B cell (primary cell): ENCODE data around the gene SREBF1. TPM values are rescaled to one million over a fixed set of nuclear protein-coding genes. Genes with fewer than 3 reads are reported as not detected.
A peak's percentile ranks its signal among the peaks of the same experiment; 100 is the strongest.

Source experiments
- ATAC-seq: fragments of 200-7000 bp; cut with Tn5 transposase; one replicate; pipeline ENCODE4 v1.10.0; 2021; ENCODE audit warnings: low read depth, mild to moderate bottlenecking, moderate number of reproducible peaks, moderate library complexity
- CTCF ChIA-PET: fragments of 350-600 bp; sonication (Branson Sonifier 250); formaldehyde crosslinking; loops from one replicate; lab custom pipeline; 2021; ENCODE audit warnings: antibody characterized with exemption, inconsistent platforms; lab: Charles Lee
- POLR2A ChIA-PET: fragments of 350-600 bp; sonication (Branson Sonifier 250); formaldehyde crosslinking; loops from one replicate; lab custom pipeline; 2021; ENCODE audit warnings: antibody characterized with exemption; lab: Charles Lee
- DNase-seq: peaks from one replicate; pipeline ENCODE4 v3.0.0; 2013
- H2AFZ ChIP-seq: 2 replicates; pipeline ENCODE4 v1.6.1; 2012; ENCODE audit warnings: mild to moderate bottlenecking, low read depth, low read length; ENCODE audit not compliant: insufficient read depth, poor library complexity, severe bottlenecking
- H3K27ac ChIP-seq, 2 donors: 1 replicate in 1 of 2; 2 replicates in 1 of 2; pipeline ENCODE4 v1.5.1; 2012 to 2013; ENCODE audit warnings: low read length in 2 of 2, mild to moderate bottlenecking in 2 of 2, moderate library complexity in 1 of 2
- H3K27me3 ChIP-seq, 4 experiments: fragments of 200-600 bp in 1 of 4; sonication (generic) in 1 of 4; replicated peaks in 1 of 4; 1 replicate in 2 of 4; 2 replicates in 2 of 4; pipeline versions ENCODE4 v1.6.1 to v1.7.0; 2013 to 2016; ENCODE audit warnings: low read length in 3 of 4, mild to moderate bottlenecking in 2 of 4, mixed read lengths in 1 of 4, moderate library complexity in 1 of 4; ENCODE audit not compliant: insufficient read depth in 4 of 4, control insufficient read depth in 3 of 4; ENCODE audit errors: control extremely low read depth in 1 of 4
- H3K36me3 ChIP-seq, 2 experiments: replicated peaks in 1 of 2; 1 replicate in 1 of 2; 2 replicates in 1 of 2; pipeline versions ENCODE4 v1.6.1 to v1.7.1; 2013; ENCODE audit warnings: low read length in 1 of 2; ENCODE audit not compliant: insufficient read depth in 2 of 2, control insufficient read depth in 1 of 2; ENCODE audit errors: control extremely low read depth in 1 of 2, extremely low read depth in 1 of 2
- H3K4me1 ChIP-seq, 2 donors: fragments of 200-600 bp in 1 of 2; sonication (generic) in 1 of 2; 1 replicate in 1 of 2; 2 replicates in 1 of 2; pipeline versions ENCODE4 v1.5.1 to v1.6.1; 2013 to 2017; ENCODE audit warnings: low read length in 2 of 2; ENCODE audit not compliant: control insufficient read depth in 2 of 2, insufficient read depth in 2 of 2
- H3K4me2 ChIP-seq: replicated peaks from 2 replicates; pipeline ENCODE3; 2012; ENCODE audit warnings: mild to moderate bottlenecking, low read depth, low read length; ENCODE audit not compliant: poor library complexity, severe bottlenecking
- H3K4me3 ChIP-seq, 5 experiments: fragments of 200-600 bp in 1 of 5; sonication (generic) in 1 of 5; 1 replicate in 3 of 5; 2 replicates in 2 of 5; pipeline versions ENCODE4 v1.5.1 to v1.7.0; 2011 to 2016; ENCODE audit warnings: low read length in 4 of 5, mild to moderate bottlenecking in 4 of 5, low read depth in 2 of 5, control low read depth in 1 of 5, moderate library complexity in 1 of 5; ENCODE audit not compliant: insufficient read depth in 1 of 5; ENCODE audit errors: control extremely low read depth in 1 of 5, extremely low read depth in 1 of 5
- H3K79me2 ChIP-seq: fragments of 200-600 bp; sonication (generic); one replicate; pipeline ENCODE4 v1.6.0; 2016; ENCODE audit warnings: low read length; ENCODE audit not compliant: control insufficient read depth, insufficient read depth
- H3K9ac ChIP-seq: fragments of 200-600 bp; sonication (generic); 2 replicates; pipeline ENCODE4 v1.6.1; 2017; ENCODE audit warnings: mild to moderate bottlenecking, low read length, moderate library complexity
- H3K9me3 ChIP-seq, 3 donors: one replicate each; pipeline versions ENCODE4 v1.6.1 to v1.7.1; 2013; ENCODE audit warnings: low read length in 2 of 3; ENCODE audit not compliant: control insufficient read depth in 2 of 3, insufficient read depth in 1 of 3; ENCODE audit errors: control extremely low read depth in 1 of 3
- H4K20me1 ChIP-seq: 2 replicates; pipeline ENCODE4 v1.6.0; 2012; ENCODE audit warnings: mild to moderate bottlenecking, low read length; ENCODE audit not compliant: insufficient read depth, control insufficient read depth, poor library complexity, severe bottlenecking
- H3K27ac Mint-ChIP-seq: one replicate; pipeline ENCODE4 v1.8.0; 2021; ENCODE audit warnings: mixed read lengths
- H3K27me3 Mint-ChIP-seq: one replicate; pipeline ENCODE4 v1.8.0; 2021; ENCODE audit warnings: mixed read lengths
- H3K4me1 Mint-ChIP-seq: one replicate; pipeline ENCODE4 v1.8.0; 2021; ENCODE audit warnings: mixed read lengths
- H3K4me3 Mint-ChIP-seq: one replicate; pipeline ENCODE4 v1.8.0; 2021; ENCODE audit warnings: mixed read lengths
- H3K9me3 Mint-ChIP-seq: one replicate; pipeline ENCODE4 v1.8.0; 2022; ENCODE audit warnings: mixed read lengths; ENCODE audit not compliant: insufficient read depth
- EZH2 ChIP-seq: IDR thresholded peaks from 2 replicates; pipeline ENCODE4 v1.6.1; 2012; ENCODE audit warnings: borderline replicate concordance, low read depth, mild to moderate bottlenecking, moderate library complexity, low read length; ENCODE audit not compliant: insufficient read depth, poor library complexity, severe bottlenecking
- WGBS: methylation state at CpG from one replicate; pipeline ENCODE4 v1.1.5; 2013; ENCODE audit warnings: missing lambda C conversion rate; ENCODE audit not compliant: insufficient coverage; 5-methylcytosine and 5-hydroxymethylcytosine counted together
- intact Hi-C: fragments of 100-400 bp; cut with micrococcal nuclease; formaldehyde crosslinking; loops from one replicate; pipeline ENCODE4 v1.10.0; 2022
- polyA plus RNA-seq: library from polyadenylated mRNA; depleted of rRNA; stranded (reverse); fragments of >200 nt; gene quantifications from 2 replicates; pipeline ENCODE4 v1.2.3, GENCODE V29; 2012
- total RNA-seq, 2 donors: library from RNA; stranded (reverse); fragments of 120-200 nt in 1 of 2; gene quantifications; 1 replicate in 1 of 2; 2 replicates in 1 of 2; pipeline versions ENCODE4 v1.2.3 to v1.2.4, GENCODE V29; 2013 to 2022
- TF ChIP-seq, protein P1 (sequence below): fragments of 200-600 bp; IDR thresholded peaks from one replicate; pipeline ENCODE4 v1.8.0; 2022; ENCODE audit warnings: antibody characterized with exemption, mild to moderate bottlenecking

SREBF1 gene
- total and polyA plus RNA-seq, 2 donors (not counting 1 experiment from before 2014, with no cell fraction given), result 21.6 to 34.9 TPM

DNA sequence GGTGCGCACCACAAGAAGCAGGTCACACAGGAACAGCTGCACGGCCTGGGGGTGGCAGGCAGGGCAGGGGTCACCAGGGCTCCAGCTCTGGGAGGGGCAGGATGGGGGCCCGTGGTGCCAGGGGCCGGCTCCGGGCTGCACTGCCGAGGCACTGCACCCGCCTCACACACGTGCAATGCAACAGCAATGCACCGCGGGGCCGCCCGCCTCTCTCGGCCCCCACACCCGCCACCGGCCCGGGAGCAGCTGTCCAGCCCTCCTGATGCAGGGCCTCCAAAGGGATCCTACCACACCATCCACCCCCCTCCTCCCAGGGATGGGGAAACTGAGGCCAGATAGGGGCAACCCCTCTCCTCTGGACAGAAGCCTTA is 23.1 kb downstream of the SREBF1 start:
- Mint-ChIP-seq H3K27ac (no peak overlapping the region), H3K4me1 (peaks cover 7% of the 10 kb centered on the region), H3K27me3 (no peaks in the 10 kb centered on the region), H3K9me3 (no peaks in the 10 kb centered on the region), H3K4me3 (no peak overlapping the region)
- intact Hi-C loops, result no loop called here
- ChIA-PET CTCF (interaction anchor here (1.0 to 6.4 kb wide), 12 partner anchors 8 to 222 kb away, joined by 3 to 109 read pairs (median 12); partner anchors contain the start of genes RAI1 and SREBF1), POLR2A (interaction anchor here (1.3 kb wide), 1 partner anchor 27 kb away, joined by 3 read pairs; no protein-coding TSS in a partner anchor)
- H3K36me3 ChIP-seq, result peaks cover 0 to 30% of the 10 kb centered on the region in 2 experiments
- ATAC-seq, result no peak
- no peak overlapping the region for H3K4me3 ChIP-seq
- peaks cover 14% of the 10 kb centered on the region for H4K20me1 ChIP-seq
- H3K27me3 ChIP-seq, result no peaks in the 10 kb centered on the region
- no peak for TF ChIP-seq EZH2
- TF ChIP-seq, protein P1, sequence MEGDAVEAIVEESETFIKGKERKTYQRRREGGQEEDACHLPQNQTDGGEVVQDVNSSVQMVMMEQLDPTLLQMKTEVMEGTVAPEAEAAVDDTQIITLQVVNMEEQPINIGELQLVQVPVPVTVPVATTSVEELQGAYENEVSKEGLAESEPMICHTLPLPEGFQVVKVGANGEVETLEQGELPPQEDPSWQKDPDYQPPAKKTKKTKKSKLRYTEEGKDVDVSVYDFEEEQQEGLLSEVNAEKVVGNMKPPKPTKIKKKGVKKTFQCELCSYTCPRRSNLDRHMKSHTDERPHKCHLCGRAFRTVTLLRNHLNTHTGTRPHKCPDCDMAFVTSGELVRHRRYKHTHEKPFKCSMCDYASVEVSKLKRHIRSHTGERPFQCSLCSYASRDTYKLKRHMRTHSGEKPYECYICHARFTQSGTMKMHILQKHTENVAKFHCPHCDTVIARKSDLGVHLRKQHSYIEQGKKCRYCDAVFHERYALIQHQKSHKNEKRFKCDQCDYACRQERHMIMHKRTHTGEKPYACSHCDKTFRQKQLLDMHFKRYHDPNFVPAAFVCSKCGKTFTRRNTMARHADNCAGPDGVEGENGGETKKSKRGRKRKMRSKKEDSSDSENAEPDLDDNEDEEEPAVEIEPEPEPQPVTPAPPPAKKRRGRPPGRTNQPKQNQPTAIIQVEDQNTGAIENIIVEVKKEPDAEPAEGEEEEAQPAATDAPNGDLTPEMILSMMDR, result no peak
- WGBS, result 98% methylated on average over 10 of the region's 16 CpGs
- H3K4me1 ChIP-seq, result peaks cover 0 to 9% of the 10 kb centered on the region in 2 donors
- no peak overlapping the region for H3K9ac ChIP-seq
- no peak overlapping the region for H3K27ac ChIP-seq
- no peak for DNase-seq
- no peaks in the 10 kb centered on the region for H3K9me3 ChIP-seq
- no peak overlapping the region for H3K4me2 ChIP-seq
- no peaks in the 10 kb centered on the region for H3K79me2 ChIP-seq
- H2AFZ ChIP-seq, result no peak overlapping the region

DNA sequence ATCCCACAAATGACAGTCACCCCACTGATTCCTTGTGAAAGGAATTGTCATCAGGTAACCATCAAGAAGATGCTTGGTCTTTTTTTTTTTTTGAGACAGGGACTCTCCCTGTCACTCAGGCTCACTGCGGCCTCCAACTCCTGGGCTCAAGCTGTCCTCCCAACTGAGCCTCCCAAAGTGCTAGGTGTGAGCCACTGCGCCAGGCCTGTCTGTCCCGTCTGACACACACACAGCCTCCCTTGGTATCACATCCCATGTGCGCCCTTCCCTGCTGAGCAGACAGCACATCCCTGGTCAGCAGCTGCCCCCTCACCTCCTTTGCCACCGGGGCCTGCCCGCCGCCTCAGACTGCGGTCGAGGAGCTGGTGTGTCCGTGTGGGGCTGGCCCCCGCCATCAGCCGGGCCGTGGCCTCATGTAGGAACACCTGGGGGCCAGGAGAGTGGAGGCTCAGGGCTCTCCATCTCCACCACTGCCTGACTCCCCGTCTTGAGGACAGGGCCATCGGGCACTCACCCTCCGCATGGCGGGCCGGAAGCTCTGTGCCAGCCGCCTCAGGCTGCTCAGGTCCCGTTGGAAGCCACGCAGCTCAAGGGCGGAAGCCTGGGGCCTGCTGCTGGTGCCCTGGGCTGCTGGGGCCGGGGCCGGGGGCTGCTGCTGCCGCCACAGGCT is 23.6 kb downstream of the SREBF1 start:
- peaks cover 9% of the 10 kb centered on the region for H3K4me1 Mint-ChIP-seq
- TF ChIP-seq EZH2, result no peak
- TF ChIP-seq, protein P1, result no peak
- H3K27ac ChIP-seq, result no peak overlapping the region
- H3K27me3 Mint-ChIP-seq, result no peaks in the 10 kb centered on the region
- intact Hi-C loops, result no loop called here
- H3K36me3 ChIP-seq, result peaks cover 0 to 26% of the 10 kb centered on the region in 2 experiments
- no peaks in the 10 kb centered on the region for H3K9me3 Mint-ChIP-seq
- H3K9ac ChIP-seq, result no peak overlapping the region
- POLR2A ChIA-PET, result interaction anchor here (0.7 to 1.3 kb wide), 2 partner anchors 28 to 175 kb away, joined by 3 read pairs; no protein-coding TSS in a partner anchor
- H2AFZ ChIP-seq, result no peak overlapping the region
- CTCF ChIA-PET, result interaction anchor here (0.7 to 6.4 kb wide), 25 partner anchors 8 to 222 kb away, joined by 3 to 109 read pairs (median 9); partner anchors contain the start of genes RAI1 and SREBF1
- peaks cover 14% of the 10 kb centered on the region for H4K20me1 ChIP-seq
- no peak overlapping the region for H3K4me3 ChIP-seq
- H3K79me2 ChIP-seq, result no peaks in the 10 kb centered on the region
- ATAC-seq, result no peak
- H3K4me1 ChIP-seq, result peaks cover 0 to 9% of the 10 kb centered on the region in 2 donors
- no peak overlapping the region for H3K27ac Mint-ChIP-seq
- 96% methylated on average over 25 of the region's 25 CpGs for WGBS
- no peak overlapping the region for H3K4me3 Mint-ChIP-seq
- no peaks in the 10 kb centered on the region for H3K9me3 ChIP-seq
- no peak overlapping the region for H3K4me2 ChIP-seq
- H3K27me3 ChIP-seq, result no peaks in the 10 kb centered on the region
- peak; percentile 31 for DNase-seq
